Measurements from ENCODE around the gene NXPH4.
A peak's percentile ranks its signal among the peaks of the same experiment; 100 is the strongest.

The NXPH4 gene

GRCh38 chr12:57254506-57255280, 38.1 kb downstream of the NXPH4 start:
- no peak for DNase-seq (ENCODE audit: low read depth)
- H3K4me3 ChIP-seq (ENCODE audit: low read depth, low read length) = no peak overlapping the region
- no peak for TF ChIP-seq CTCF (conservative IDR thresholded peaks at IDR 0.05; ENCODE audit: low read depth, low read length)

- no peak for TF ChIP-seq CTCF (conservative IDR thresholded peaks at IDR 0.05; ENCODE audit: low read depth, low read length)
- DNase-seq (ENCODE audit: low read depth) = no peak
- H3K4me3 ChIP-seq (ENCODE audit: low read depth, low read length) = no peak overlapping the region
These were observed 39.3 kb downstream of the NXPH4 start for GRCh38 chr12:57255916-57256315.

GRCh38 chr12:57258977-57259970, 42.7 kb downstream of the NXPH4 start:
- no peak for TF ChIP-seq CTCF (conservative IDR thresholded peaks at IDR 0.05; ENCODE audit: low read depth, low read length)
- no peak overlapping the region for H3K4me3 ChIP-seq (ENCODE audit: low read depth, low read length)
- DNase-seq (ENCODE audit: low read depth) = peak; percentile 59

DNA sequence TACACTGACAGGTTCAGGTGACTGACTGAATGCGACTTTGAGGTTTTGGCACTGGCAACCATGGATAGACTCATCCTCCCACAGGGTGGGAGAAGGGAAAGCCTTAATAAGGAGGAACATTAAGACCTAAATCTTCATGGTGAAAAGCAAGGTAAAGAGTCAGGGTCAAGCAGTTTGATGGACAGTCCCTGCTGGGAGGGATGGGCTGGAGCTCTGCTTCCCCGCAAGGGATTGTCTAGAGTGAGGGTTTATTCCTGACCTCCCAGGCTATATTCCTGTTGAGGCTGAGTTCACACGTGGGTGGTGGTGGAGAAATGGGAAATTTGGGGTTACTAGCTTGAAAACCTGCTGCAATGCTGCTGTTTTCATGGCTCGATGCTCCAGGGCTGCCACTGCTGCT, 43.8 kb downstream of the NXPH4 start:
- TF ChIP-seq CTCF (conservative IDR thresholded peaks at IDR 0.05; ENCODE audit: low read depth, low read length) = no peak
- DNase-seq (ENCODE audit: low read depth) = no peak
- H3K4me3 ChIP-seq (ENCODE audit: low read depth, low read length) = no peak overlapping the region

- no peak for DNase-seq (ENCODE audit: low read depth)
These were observed 44.9 kb downstream of the NXPH4 start for GRCh38 chr12:57261428-57261865.

More at GRCh38 chr12:57261428-57261865, 44.9 kb downstream of the NXPH4 start:
- H3K4me3 ChIP-seq (ENCODE audit: low read depth, low read length) = no peak overlapping the region
- TF ChIP-seq CTCF (conservative IDR thresholded peaks at IDR 0.05; ENCODE audit: low read depth, low read length) = no peak

Measured in choroid plexus epithelial cell (primary cell).